Large intestine (tissue), 3 donors: ENCODE measurements around the gene ALOX5AP. TPM values are rescaled to one million over a fixed set of nuclear protein-coding genes. Genes with fewer than 3 reads are reported as not detected.

Experiments
- DNase-seq, 2 donors: peaks; one replicate each; pipeline versions ENCODE4 v3.0.0 to v3.0.0-alpha.2; 2013
- H3K27ac ChIP-seq: one replicate; pipeline ENCODE4 v1.5.1; 2013; ENCODE audit warnings: low read length
- H3K27me3 ChIP-seq: 2 replicates; pipeline ENCODE4 v1.6.1; 2013; ENCODE audit warnings: low read length; ENCODE audit not compliant: control insufficient read depth, insufficient read depth
- H3K36me3 ChIP-seq: 2 replicates; pipeline ENCODE4 v1.6.1; 2013; ENCODE audit warnings: low read length; ENCODE audit not compliant: control insufficient read depth, insufficient read depth
- H3K4me1 ChIP-seq: one replicate; pipeline ENCODE4 v1.6.1; 2013; ENCODE audit warnings: low read length; ENCODE audit not compliant: control insufficient read depth, insufficient read depth
- H3K4me3 ChIP-seq: one replicate; pipeline ENCODE4 v1.5.1; 2013; ENCODE audit warnings: low read length
- H3K9me3 ChIP-seq: one replicate; pipeline ENCODE4 v1.6.1; 2013; ENCODE audit warnings: mild to moderate bottlenecking, low read depth, low read length, moderate library complexity; ENCODE audit not compliant: control insufficient read depth
- WGBS: methylation state at CpG from one replicate; pipeline ENCODE4 v1.1.5; 2013; ENCODE audit warnings: low lambda C conversion rate; ENCODE audit not compliant: insufficient coverage; 5-methylcytosine and 5-hydroxymethylcytosine counted together
- polyA plus RNA-seq: library from polyadenylated mRNA; unstranded; fragments of 120-200 nt; gene quantifications from one replicate; pipeline ENCODE4 v1.2.1, GENCODE V29; 2013

Gene ALOX5AP
- polyA plus RNA-seq, 1 donor = 7.0 TPM

- H3K36me3 ChIP-seq = no peaks in the 10 kb centered on the region
- H3K27ac ChIP-seq = no peak overlapping the region
- no peaks in the 10 kb centered on the region for H3K27me3 ChIP-seq
- no peak for DNase-seq
- no peaks in the 10 kb centered on the region for H3K9me3 ChIP-seq
- 100% methylated on average over 1 of the region's 3 CpGs for WGBS
- peaks cover 7% of the 10 kb centered on the region for H3K4me1 ChIP-seq
- no peak overlapping the region for H3K4me3 ChIP-seq
Observed at GRCh38 chr13:30806784-30807183, 71.4 kb downstream of the ALOX5AP start.

GRCh38 chr13:30807392-30807791 lies 72.0 kb downstream of the ALOX5AP start:
- H3K9me3 ChIP-seq = no peaks in the 10 kb centered on the region
- no peak overlapping the region for H3K4me3 ChIP-seq
- H3K27me3 ChIP-seq = no peaks in the 10 kb centered on the region
- H3K36me3 ChIP-seq = no peaks in the 10 kb centered on the region
- DNase-seq = no peak
- peaks cover 7% of the 10 kb centered on the region for H3K4me1 ChIP-seq
- no CpG with 5 or more reads among the region's 4 CpGs for WGBS
- H3K27ac ChIP-seq = no peak overlapping the region

- no peaks in the 10 kb centered on the region for H3K36me3 ChIP-seq
- H3K9me3 ChIP-seq = no peaks in the 10 kb centered on the region
- H3K4me1 ChIP-seq = no peaks in the 10 kb centered on the region
- no peaks in the 10 kb centered on the region for H3K27me3 ChIP-seq
- H3K27ac ChIP-seq = no peak overlapping the region
- DNase-seq = no peak
- WGBS = no CpG with 5 or more reads among the region's 2 CpGs
- H3K4me3 ChIP-seq = no peak overlapping the region
Observed at GRCh38 chr13:30808600-30808999, 73.3 kb downstream of the ALOX5AP start.

GRCh38 chr13:30809787-30810186 lies 74.4 kb downstream of the ALOX5AP start:
- H3K27me3 ChIP-seq = no peaks in the 10 kb centered on the region
- H3K4me3 ChIP-seq = no peak overlapping the region
- no peak overlapping the region for H3K27ac ChIP-seq
- no CpG with 5 or more reads among the region's 2 CpGs for WGBS
- no peaks in the 10 kb centered on the region for H3K36me3 ChIP-seq
- H3K9me3 ChIP-seq = no peaks in the 10 kb centered on the region
- DNase-seq = no peak
- H3K4me1 ChIP-seq = no peaks in the 10 kb centered on the region

GRCh38 chr13:30810261-30810701 lies 74.9 kb downstream of the ALOX5AP start:
- no peaks in the 10 kb centered on the region for H3K4me1 ChIP-seq
- DNase-seq = no peak
- no peak overlapping the region for H3K4me3 ChIP-seq
- H3K9me3 ChIP-seq = no peaks in the 10 kb centered on the region
- no CpG with 5 or more reads among the region's 7 CpGs for WGBS
- no peak overlapping the region for H3K27ac ChIP-seq
- no peaks in the 10 kb centered on the region for H3K36me3 ChIP-seq
- no peaks in the 10 kb centered on the region for H3K27me3 ChIP-seq

- Histone ChIP-seq H3K36me3 (no peaks in the 10 kb centered on the region), H3K9me3 (no peaks in the 10 kb centered on the region), H3K27ac (no peak overlapping the region), H3K4me1 (no peaks in the 10 kb centered on the region), H3K4me3 (no peak overlapping the region), H3K27me3 (no peaks in the 10 kb centered on the region)
- DNase-seq = no peak
- no CpG with 5 or more reads among the region's 11 CpGs for WGBS
Observed at GRCh38 chr13:30810801-30811200, 75.5 kb downstream of the ALOX5AP start.

Other genes starting within 250 kb of the ALOX5AP start
- gene USPL1, start 117.6 kb upstream of the ALOX5AP start, polyA plus RNA-seq = 24.0 TPM
- gene MEDAG, start 170.7 kb downstream of the ALOX5AP start, polyA plus RNA-seq = 6.6 TPM
- gene TEX26, start 197.1 kb downstream of the ALOX5AP start, polyA plus RNA-seq = 0.12 TPM